CD8-positive, alpha-beta memory T cell (primary cell): Measurements from ENCODE around the gene GNG7. TPM values are rescaled to one million over a fixed set of nuclear protein-coding genes. Genes with fewer than 3 reads are reported as not detected.
"Not testable (repeated sequence)": the region's sequence is repeated elsewhere in the genome, so short reads cannot be mapped to it uniquely, and the experiment has no call there.

Experiments
- CTCF ChIA-PET: fragments of 350-600 bp; sonication (Branson Sonifier 250); formaldehyde crosslinking; loops from one replicate; lab custom pipeline; 2021; ENCODE audit warnings: antibody characterized with exemption; lab: Charles Lee
- POLR2A ChIA-PET: fragments of 350-600 bp; sonication (Branson Sonifier 250); formaldehyde crosslinking; loops from one replicate; lab custom pipeline; 2021; ENCODE audit warnings: antibody characterized with exemption; lab: Charles Lee
- DNase-seq, 5 donors: peaks; one replicate each; pipeline versions ENCODE4 v3.0.0 to v3.0.0-alpha.2; 2020 to 2022; ENCODE audit warnings: mixed read lengths in 1 of 5
- H3K27ac ChIP-seq: one replicate; pipeline ENCODE4 v1.7.0; 2013; ENCODE audit warnings: low read depth, mild to moderate bottlenecking, low read length, moderate library complexity
- H3K27me3 ChIP-seq: 2 replicates; pipeline ENCODE4 v1.7.0; 2013; ENCODE audit warnings: low read length, mild to moderate bottlenecking; ENCODE audit not compliant: insufficient read depth, poor library complexity, severe bottlenecking
- H3K36me3 ChIP-seq: 2 replicates; pipeline ENCODE4 v1.7.0; 2013; ENCODE audit warnings: mild to moderate bottlenecking, low read length, moderate library complexity; ENCODE audit not compliant: insufficient read depth
- H3K4me1 ChIP-seq: 2 replicates; pipeline ENCODE4 v1.7.0; 2013; ENCODE audit warnings: mild to moderate bottlenecking, low read length, moderate library complexity; ENCODE audit not compliant: insufficient read depth
- H3K4me3 ChIP-seq: 2 replicates; pipeline ENCODE4 v1.7.0; 2013; ENCODE audit warnings: mild to moderate bottlenecking, low read length
- H3K9me3 ChIP-seq: 2 replicates; pipeline ENCODE4 v1.7.0; 2013; ENCODE audit warnings: mild to moderate bottlenecking, low read length
- H3K27ac Mint-ChIP-seq, 8 donors: one replicate each; pipeline ENCODE4 v1.8.0; 2020 to 2021; ENCODE audit warnings: mixed read lengths in 8 of 8, mild to moderate bottlenecking in 6 of 8, inconsistent platforms in 3 of 8, moderate library complexity in 3 of 8
- H3K27me3 Mint-ChIP-seq, 2 donors: one replicate each; pipeline ENCODE4 v1.8.0; 2020 to 2021; ENCODE audit warnings: mixed read lengths in 2 of 2, mild to moderate bottlenecking in 1 of 2, moderate library complexity in 1 of 2
- H3K36me3 Mint-ChIP-seq, 3 donors: one replicate each; pipeline ENCODE4 v1.8.0; 2020 to 2021; ENCODE audit warnings: mixed read lengths in 3 of 3, inconsistent platforms in 1 of 3, mild to moderate bottlenecking in 1 of 3
- H3K4me1 Mint-ChIP-seq, 3 donors: one replicate each; pipeline ENCODE4 v1.8.0; 2020 to 2021; ENCODE audit warnings: mixed read lengths in 3 of 3, inconsistent platforms in 1 of 3, mild to moderate bottlenecking in 1 of 3
- H3K4me3 Mint-ChIP-seq, 7 donors: one replicate each; pipeline ENCODE4 v1.8.0; 2020 to 2021; ENCODE audit warnings: mixed read lengths in 7 of 7, mild to moderate bottlenecking in 6 of 7, moderate library complexity in 4 of 7, inconsistent platforms in 2 of 7
- H3K9me3 Mint-ChIP-seq, 5 donors: one replicate each; pipeline ENCODE4 v1.8.0; 2020 to 2022; ENCODE audit warnings: mixed read lengths in 5 of 5, mild to moderate bottlenecking in 3 of 5, moderate library complexity in 2 of 5, inconsistent platforms in 1 of 5
- polyA plus RNA-seq: library from polyadenylated mRNA; unstranded; fragments of 300-500 nt; fragmentation: Illumina TruSeq; gene quantifications from one replicate; pipeline ENCODE4 v1.2.3, GENCODE V29; 2021
- total RNA-seq, 2 experiments: library from RNA; stranded (reverse); gene quantifications; one replicate each; pipeline ENCODE4 v1.2.3, GENCODE V29; 2021

Gene GNG7
- total and polyA plus RNA-seq, 3 experiments from 2014 or later = 0.40 to 1.2 (median 0.53) TPM

DNA sequence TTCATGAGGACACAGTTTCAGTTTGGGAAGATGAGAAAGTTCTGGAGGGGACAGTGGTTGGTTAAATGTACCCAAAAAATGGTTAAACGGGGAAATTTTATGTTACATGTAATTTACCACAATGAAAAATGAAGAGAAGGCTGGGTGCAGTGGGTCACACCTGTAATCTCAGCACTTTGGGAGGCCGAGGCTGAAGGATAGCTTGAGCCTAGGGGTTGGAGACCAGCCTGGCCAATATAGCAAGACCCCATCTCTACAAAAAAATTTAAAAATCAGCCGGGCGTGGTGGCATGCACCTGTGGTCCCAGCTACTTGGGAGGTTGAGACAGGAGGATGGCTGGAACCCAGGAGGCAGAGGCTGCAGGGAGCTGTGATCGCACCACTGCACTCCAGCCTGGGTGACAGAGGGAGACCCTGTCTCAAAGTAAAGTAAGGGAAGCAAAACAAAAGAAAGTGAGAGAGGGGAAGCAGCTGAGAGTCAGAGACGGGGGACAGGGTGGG, 17.2 kb downstream of the GNG7 start:
- Histone ChIP-seq H3K27me3 (no peaks in the 10 kb centered on the region), H3K9me3 (no peaks in the 10 kb centered on the region), H3K36me3 (no peaks in the 10 kb centered on the region), H3K4me3 (no peak overlapping the region), H3K4me1 (no peaks in the 10 kb centered on the region), H3K27ac (no peak overlapping the region)
- ChIA-PET POLR2A (no interaction called here), CTCF (interaction anchor here (0.6 kb wide), 1 partner anchor 22 kb away, joined by 3 read pairs; no protein-coding TSS in a partner anchor)
- H3K27me3 Mint-ChIP-seq = peaks cover 3 to 4% of the 10 kb centered on the region in 2 donors
- no peaks in the 10 kb centered on the region for H3K9me3 Mint-ChIP-seq
- H3K4me1 Mint-ChIP-seq = no peaks in the 10 kb centered on the region
- H3K4me3 Mint-ChIP-seq = no peak overlapping the region
- no peak overlapping the region for H3K27ac Mint-ChIP-seq
- DNase-seq = no peak
- peaks cover 0 to 3% (median 0%) of the 10 kb centered on the region in 3 donors for H3K36me3 Mint-ChIP-seq

- H3K27ac ChIP-seq = no peak overlapping the region
- Mint-ChIP-seq H3K27ac (no peak overlapping the region), H3K36me3 (peaks cover 0 to 3% (median 0%) of the 10 kb centered on the region in 3 donors), H3K4me3 (no peak overlapping the region), H3K27me3 (peaks cover 3 to 4% of the 10 kb centered on the region in 2 donors), H3K4me1 (no peaks in the 10 kb centered on the region), H3K9me3 (no peaks in the 10 kb centered on the region)
- H3K36me3 ChIP-seq = no peaks in the 10 kb centered on the region
- no peaks in the 10 kb centered on the region for H3K9me3 ChIP-seq
- no peak overlapping the region for H3K4me3 ChIP-seq
- POLR2A ChIA-PET = no interaction called here
- CTCF ChIA-PET = no interaction called here
- no peaks in the 10 kb centered on the region for H3K27me3 ChIP-seq
- DNase-seq = no peak
- no peaks in the 10 kb centered on the region for H3K4me1 ChIP-seq
These were observed 19.0 kb downstream of the GNG7 start for GRCh38 chr19:2683430-2684003.

DNA sequence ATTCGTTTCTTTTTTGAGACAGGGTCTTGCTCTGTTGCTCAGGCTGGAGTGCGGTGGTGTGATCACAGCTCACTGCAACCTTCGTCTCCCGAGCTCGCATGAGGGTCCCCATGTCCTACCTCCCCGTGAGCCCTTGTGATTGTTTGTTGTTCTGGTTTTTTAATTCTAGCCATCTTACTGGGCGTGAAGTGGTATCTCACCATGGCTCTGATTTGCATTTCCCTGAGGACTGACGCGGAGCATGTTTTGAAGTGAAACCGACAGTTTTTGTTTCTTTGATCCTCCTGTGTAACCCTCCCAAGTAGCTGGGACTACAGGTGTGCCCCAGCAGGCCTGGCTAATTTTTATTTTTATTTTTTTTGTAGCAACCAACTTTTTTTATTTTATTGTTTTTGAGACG, 21.7 kb downstream of the GNG7 start:
- H3K27me3 Mint-ChIP-seq = peaks cover 0 to 6% of the 10 kb centered on the region in 2 donors
- H3K27ac ChIP-seq = no peak overlapping the region
- no peaks in the 10 kb centered on the region for H3K4me1 Mint-ChIP-seq
- no peaks in the 10 kb centered on the region for H3K36me3 ChIP-seq
- H3K27ac Mint-ChIP-seq = no peak overlapping the region
- no peaks in the 10 kb centered on the region for H3K9me3 ChIP-seq
- DNase-seq = no peak
- ChIA-PET CTCF (interaction anchor here (1.0 kb wide), 1 partner anchor 32 kb away, joined by 3 read pairs; no protein-coding TSS in a partner anchor), POLR2A (no interaction called here)
- no peaks in the 10 kb centered on the region for H3K9me3 Mint-ChIP-seq
- H3K4me3 ChIP-seq = no peak overlapping the region
- H3K27me3 ChIP-seq = no peaks in the 10 kb centered on the region
- no peaks in the 10 kb centered on the region for H3K4me1 ChIP-seq
- H3K36me3 Mint-ChIP-seq = peaks cover 0 to 3% (median 0%) of the 10 kb centered on the region in 3 donors
- no peak overlapping the region for H3K4me3 Mint-ChIP-seq

DNA sequence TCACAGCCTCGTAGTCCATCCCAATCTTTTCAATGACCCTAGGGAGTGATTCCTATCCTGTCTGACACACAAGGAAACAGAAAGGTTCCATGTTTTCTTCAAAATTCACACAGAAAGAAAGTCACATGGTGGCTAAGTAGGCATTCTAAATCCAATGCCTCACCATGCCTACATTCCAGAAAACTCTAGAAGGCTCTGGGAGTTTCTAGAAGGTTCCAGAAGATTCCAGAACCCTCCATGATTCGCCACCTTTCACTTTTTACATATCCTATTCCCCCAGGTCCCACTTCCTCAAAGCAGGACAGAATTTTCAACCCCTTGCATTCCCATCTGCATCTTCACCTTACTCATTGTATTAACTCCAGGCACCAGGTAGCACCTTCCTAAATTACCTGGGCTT, 23.1 kb downstream of the GNG7 start:
- H3K36me3 Mint-ChIP-seq = peaks cover 0 to 3% (median 0%) of the 10 kb centered on the region in 3 donors
- CTCF ChIA-PET = no interaction called here
- Histone ChIP-seq H3K27me3 (no peaks in the 10 kb centered on the region), H3K36me3 (no peaks in the 10 kb centered on the region), H3K4me3 (no peak overlapping the region), H3K4me1 (no peaks in the 10 kb centered on the region), H3K27ac (no peak overlapping the region), H3K9me3 (no peaks in the 10 kb centered on the region)
- H3K27ac Mint-ChIP-seq = no peak overlapping the region
- DNase-seq = no peak
- POLR2A ChIA-PET = no interaction called here
- H3K4me1 Mint-ChIP-seq = no peaks in the 10 kb centered on the region
- no peaks in the 10 kb centered on the region for H3K9me3 Mint-ChIP-seq
- no peak overlapping the region for H3K4me3 Mint-ChIP-seq
- H3K27me3 Mint-ChIP-seq = peaks cover 0 to 6% of the 10 kb centered on the region in 2 donors

DNA sequence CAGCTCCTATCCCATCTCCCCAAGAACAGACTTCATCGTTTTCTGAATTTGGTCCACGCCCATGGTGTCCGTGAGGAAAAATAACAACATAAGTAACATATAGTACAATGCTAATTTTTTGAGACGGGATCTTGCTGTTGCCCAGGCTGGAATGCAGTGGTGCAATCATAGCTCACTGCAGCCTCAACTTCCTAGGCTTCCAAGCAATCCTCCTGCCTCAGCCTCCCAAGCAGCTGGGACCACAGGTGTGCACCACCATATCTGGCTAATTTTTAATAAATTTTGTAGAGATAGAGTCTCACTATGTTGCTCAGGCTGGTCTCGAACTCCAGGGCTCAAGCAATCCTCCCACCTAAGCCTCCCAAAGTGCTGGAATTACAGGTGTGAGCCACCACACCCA, 23.5 kb downstream of the GNG7 start:
- not testable (repeated sequence) for H3K27ac ChIP-seq, DNase-seq, H3K4me1 Mint-ChIP-seq

GRCh38 chr19:2678044-2678671, 24.3 kb downstream of the GNG7 start:
- DNase-seq = no peak
- Histone ChIP-seq H3K27ac (no peak overlapping the region), H3K36me3 (no peaks in the 10 kb centered on the region), H3K4me1 (no peaks in the 10 kb centered on the region), H3K4me3 (no peak overlapping the region), H3K27me3 (no peaks in the 10 kb centered on the region), H3K9me3 (no peaks in the 10 kb centered on the region)
- ChIA-PET POLR2A (no interaction called here), CTCF (no interaction called here)
- Mint-ChIP-seq H3K4me3 (no peak overlapping the region), H3K36me3 (no peaks in the 10 kb centered on the region), H3K9me3 (no peaks in the 10 kb centered on the region), H3K27ac (no peak overlapping the region), H3K27me3 (peaks cover 0 to 6% of the 10 kb centered on the region in 2 donors), H3K4me1 (no peaks in the 10 kb centered on the region)

More for the DNA sequence above, 23.5 kb downstream of the GNG7 start:
- H3K27me3 ChIP-seq, CTCF ChIA-PET, H3K36me3 Mint-ChIP-seq, POLR2A ChIA-PET, H3K4me3 Mint-ChIP-seq, H3K36me3 ChIP-seq, H3K9me3 Mint-ChIP-seq, H3K9me3 ChIP-seq, H3K4me1 ChIP-seq, H3K4me3 ChIP-seq, H3K27ac Mint-ChIP-seq, H3K27me3 Mint-ChIP-seq: not testable (repeated sequence)

- POLR2A ChIA-PET = no interaction called here
- CTCF ChIA-PET = no interaction called here
- H3K4me1 Mint-ChIP-seq = no peaks in the 10 kb centered on the region
- H3K27me3 Mint-ChIP-seq = peaks cover 0 to 6% of the 10 kb centered on the region in 2 donors
- Histone ChIP-seq H3K4me1 (no peaks in the 10 kb centered on the region), H3K4me3 (no peak overlapping the region), H3K9me3 (no peaks in the 10 kb centered on the region), H3K36me3 (no peaks in the 10 kb centered on the region), H3K27ac (no peak overlapping the region), H3K27me3 (no peaks in the 10 kb centered on the region)
- H3K27ac Mint-ChIP-seq = peak overlapping the region in 1 of 8 donors; percentile 84
- no peak overlapping the region for H3K4me3 Mint-ChIP-seq
- no peaks in the 10 kb centered on the region for H3K9me3 Mint-ChIP-seq
- no peaks in the 10 kb centered on the region for H3K36me3 Mint-ChIP-seq
- DNase-seq = no peak
These were observed 25.7 kb downstream of the GNG7 start for GRCh38 chr19:2676823-2677222.

DNA sequence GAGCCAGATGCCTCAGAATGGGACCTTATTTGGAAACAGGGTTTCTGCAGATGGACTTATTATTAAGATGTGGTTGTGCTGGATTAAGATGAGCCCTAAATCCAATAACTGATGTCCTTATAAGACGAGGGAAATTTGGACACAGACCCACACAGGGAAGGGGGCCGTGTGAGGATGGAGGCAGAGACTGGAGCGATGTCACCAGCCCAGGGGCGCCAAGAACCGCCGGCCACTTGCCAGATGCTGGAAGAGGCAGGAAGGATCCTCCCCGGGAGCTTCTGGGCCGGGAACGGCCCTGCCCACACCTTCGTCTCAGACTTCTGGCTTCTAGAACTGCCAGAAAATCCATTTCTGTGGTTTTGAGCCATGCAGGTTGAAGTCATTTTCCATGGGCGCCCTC, 26.6 kb downstream of the GNG7 start:
- no peak for DNase-seq
- H3K27ac ChIP-seq = no peak overlapping the region
- Mint-ChIP-seq H3K4me3 (no peak overlapping the region), H3K9me3 (no peaks in the 10 kb centered on the region), H3K27ac (no peak overlapping the region), H3K4me1 (no peaks in the 10 kb centered on the region), H3K27me3 (peaks cover 0 to 3% of the 10 kb centered on the region in 2 donors), H3K36me3 (no peaks in the 10 kb centered on the region)
- ChIA-PET POLR2A (no interaction called here), CTCF (no interaction called here)
- no peaks in the 10 kb centered on the region for H3K36me3 ChIP-seq
- H3K4me1 ChIP-seq = no peaks in the 10 kb centered on the region
- no peak overlapping the region for H3K4me3 ChIP-seq
- H3K9me3 ChIP-seq = no peaks in the 10 kb centered on the region
- H3K27me3 ChIP-seq = no peaks in the 10 kb centered on the region
